H54 (cell line): ENCODE data around the gene LPP.

Experiments
- DNase-seq: peaks from one replicate; pipeline ENCODE4 v3.0.0; 2011; ENCODE audit warnings: low spot score, mixed read lengths; ENCODE audit not compliant: insufficient read length
- FAIRE-seq: peaks from 3 replicates; lab custom pipeline; 2011; peaks lifted over from hg19 to GRCh38; lab: Jason Lieb, UNC
- POLR2A ChIP-seq: IDR thresholded peaks from 2 replicates; pipeline ENCODE4 v1.6.1; 2011; ENCODE audit warnings: low read depth, mild to moderate bottlenecking, low read length

Gene LPP

GRCh38 chr3:188154014-188154808 lies at the start of gene LPP:
Gene LPP (plus strand): TSS chr3:188154157. CDS start chr3:188406121, 251,964 bp downstream.
- FAIRE-seq, result no peak
- DNase-seq, result peak; percentile 86
- TF ChIP-seq POLR2A, result no peak

DNA sequence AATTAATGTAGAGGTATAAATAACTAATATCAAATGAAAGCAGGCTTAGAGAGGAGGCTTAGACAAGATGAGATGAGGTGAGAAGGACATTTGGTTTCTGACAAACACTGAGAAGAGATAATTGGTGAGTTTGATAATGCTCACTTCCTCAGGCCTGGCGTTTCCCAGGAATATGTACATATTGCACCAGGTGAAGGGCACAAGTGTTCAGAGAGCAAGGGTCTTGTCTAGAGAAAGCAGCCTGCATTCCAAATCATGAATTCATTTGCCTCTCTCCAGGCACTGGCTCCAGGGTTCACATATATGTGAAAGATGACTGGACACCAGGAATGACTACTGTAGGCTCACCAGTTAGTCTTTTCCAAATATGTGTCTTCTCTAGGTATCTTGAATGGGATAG lies 48.0 kb upstream of the LPP start:
- no peak for FAIRE-seq
- TF ChIP-seq POLR2A, result no peak

GRCh38 chr3:188106454-188106853 lies 47.5 kb upstream of the LPP start:
- FAIRE-seq (no peak), DNase-seq (no peak)
- TF ChIP-seq POLR2A, result no peak

More for the DNA sequence above, 48.0 kb upstream of the LPP start:
- DNase-seq, result no peak

GRCh38 chr3:188106887-188107830 lies 46.8 kb upstream of the LPP start:
- TF ChIP-seq POLR2A, result no peak
- DNase-seq (no peak), FAIRE-seq (no peak)

- DNase-seq (no peak), FAIRE-seq (no peak)
- no peak for TF ChIP-seq POLR2A
Observed at GRCh38 chr3:188108703-188109412, 45.1 kb upstream of the LPP start.

DNA sequence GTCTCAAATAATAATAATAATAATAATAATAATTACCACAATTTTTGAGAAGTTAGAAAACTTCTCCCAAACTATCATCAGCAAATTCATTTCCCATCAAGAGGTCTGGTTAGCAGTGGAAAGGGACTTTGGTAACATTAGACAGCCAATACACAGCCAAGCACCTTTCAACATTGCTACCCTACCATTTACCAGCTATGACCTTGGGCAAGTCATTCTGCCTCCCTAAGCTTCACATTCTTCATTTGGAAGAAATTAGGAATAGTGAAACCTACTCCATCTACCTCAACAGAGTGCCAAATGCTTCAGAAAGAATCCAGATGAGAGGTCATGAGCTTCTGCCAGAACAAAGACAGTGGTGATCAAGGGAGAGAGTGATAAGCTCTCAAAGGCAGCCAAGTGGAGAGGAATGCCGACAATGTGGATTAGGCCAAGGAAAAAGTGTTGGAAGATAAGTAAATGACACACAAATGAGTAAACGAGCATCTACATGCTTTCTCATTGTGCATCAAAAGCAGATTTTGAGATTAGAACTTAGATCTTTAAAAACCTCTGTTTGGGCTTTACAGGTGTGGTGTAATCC lies 42.9 kb upstream of the LPP start:
- DNase-seq (no peak), FAIRE-seq (no peak)
- no peak for TF ChIP-seq POLR2A

DNA sequence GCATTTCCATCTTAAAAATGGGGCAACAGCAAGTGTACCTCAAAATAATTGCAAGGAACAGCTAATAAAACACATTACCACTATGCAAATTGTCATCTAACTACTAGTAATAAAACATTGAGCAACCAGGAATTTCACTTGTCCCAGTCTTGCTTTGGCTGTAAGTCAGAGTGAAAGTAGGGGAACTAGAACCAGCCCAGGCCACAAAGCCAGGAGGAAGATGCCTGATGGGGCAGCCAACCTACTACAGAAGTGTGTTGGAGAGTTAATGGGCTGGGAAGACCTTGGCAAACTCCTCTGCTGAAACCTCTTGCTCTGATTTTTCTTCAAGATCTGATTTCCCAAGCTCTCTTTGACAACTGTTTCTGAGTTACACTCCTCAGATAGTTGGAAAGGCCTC lies 40.2 kb upstream of the LPP start:
- no peak for TF ChIP-seq POLR2A
- FAIRE-seq, result no peak
- no peak for DNase-seq

GRCh38 chr3:188119846-188120245 lies 34.1 kb upstream of the LPP start:
- no peak for TF ChIP-seq POLR2A
- DNase-seq (no peak), FAIRE-seq (no peak)

DNA sequence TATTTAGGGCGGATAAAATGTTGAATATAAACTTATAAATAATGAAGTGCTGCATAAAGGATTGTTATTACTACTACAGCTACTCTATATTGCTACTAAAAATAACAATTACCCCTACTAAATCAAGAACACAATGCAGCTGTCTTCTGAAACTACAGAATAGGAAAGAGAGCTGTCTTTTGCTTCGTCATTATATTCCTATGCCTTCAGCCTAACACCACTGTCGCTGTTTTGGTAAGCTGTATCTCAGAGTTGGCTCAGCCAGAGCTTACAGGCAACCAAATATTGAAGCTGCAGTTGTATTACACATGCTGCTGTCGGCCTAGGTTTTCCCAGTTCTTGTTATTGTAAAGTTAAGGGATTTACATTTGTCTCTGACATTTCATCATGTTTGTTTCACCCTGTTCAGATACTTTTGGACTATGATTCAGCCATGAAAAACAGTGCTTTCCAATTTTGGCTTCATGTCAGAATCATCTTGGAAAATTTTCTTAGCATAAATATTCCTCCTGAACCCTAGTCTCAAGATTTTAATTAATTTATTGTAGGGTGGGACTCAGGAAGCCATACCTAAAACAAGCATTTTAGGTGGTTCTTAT lies 31.3 kb upstream of the LPP start:
- FAIRE-seq, result no peak
- no peak for TF ChIP-seq POLR2A
- no peak for DNase-seq

DNA sequence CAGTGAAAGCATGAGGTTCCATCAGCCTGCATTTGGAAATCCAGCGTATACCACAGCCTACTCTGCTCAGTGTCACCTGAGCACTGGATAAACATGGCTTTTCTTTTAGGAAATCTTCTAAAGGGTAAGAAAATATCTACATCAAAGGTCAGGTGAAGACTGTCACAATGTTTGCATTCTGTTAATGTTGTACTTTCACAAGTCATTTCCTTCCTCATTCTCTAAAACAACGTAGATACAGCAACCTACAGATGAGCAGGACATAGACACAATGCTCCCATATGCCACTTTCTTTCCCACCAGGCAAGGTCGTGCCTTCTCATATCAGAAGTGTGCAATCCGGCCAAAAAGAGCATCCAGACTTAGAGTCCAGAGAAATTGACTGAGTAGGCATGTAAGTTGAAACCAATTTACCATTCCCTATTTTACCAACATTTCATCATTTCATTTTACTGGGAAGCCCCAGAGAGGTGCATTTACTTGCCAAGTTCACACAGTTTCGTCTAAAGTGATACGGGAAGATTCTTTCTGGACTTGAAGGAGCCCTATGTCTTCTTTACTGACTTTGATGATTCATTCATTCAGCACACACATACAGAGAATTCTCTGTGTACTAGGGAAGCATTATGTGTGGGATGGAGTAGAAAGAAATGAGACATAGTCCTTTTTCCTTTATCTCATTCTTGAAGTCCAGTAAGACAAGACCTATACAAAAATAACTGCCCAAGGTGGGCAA lies 30.6 kb upstream of the LPP start:
- no peak for TF ChIP-seq POLR2A
- no peak for DNase-seq
- peak; percentile 41 for FAIRE-seq

GRCh38 chr3:188124184-188124583 lies 29.8 kb upstream of the LPP start:
- no peak for TF ChIP-seq POLR2A
- FAIRE-seq, result peak; percentile 50
- no peak for DNase-seq

DNA sequence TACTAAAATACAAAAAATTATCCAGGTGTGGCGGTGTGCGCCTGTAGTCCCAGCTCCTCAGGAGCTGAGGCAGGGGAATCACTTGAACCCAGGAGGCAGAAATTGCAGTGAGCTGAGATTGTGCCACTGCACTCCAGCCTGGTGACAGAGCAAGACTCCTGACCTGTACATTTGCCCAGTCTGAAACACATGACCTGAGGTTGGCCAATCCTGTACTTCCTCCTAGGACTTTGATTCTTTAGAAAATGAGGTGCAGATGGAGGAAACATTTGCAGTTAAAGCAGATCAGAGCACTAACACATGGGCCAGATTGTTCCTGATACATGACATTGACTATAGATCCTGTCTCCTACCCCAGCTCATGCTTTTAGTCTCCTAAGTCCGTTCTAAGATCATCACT lies 28.9 kb upstream of the LPP start:
- no peak for DNase-seq
- FAIRE-seq, result no peak
- TF ChIP-seq POLR2A, result no peak

- DNase-seq (no peak), FAIRE-seq (no peak)
- no peak for TF ChIP-seq POLR2A
Observed at GRCh38 chr3:188126276-188126675, 27.7 kb upstream of the LPP start.
